Stimulated activated CD8-positive, alpha-beta memory T cell treated with anti-CD3 and anti-CD28 coated beads, Interleukin-12 subunit alpha, Interleukin-12 subunit beta, amount 100 ng/mL, for 4 hours (primary cell): ENCODE measurements around the gene AKT1.

Experiments
- DNase-seq: peaks from one replicate; pipeline ENCODE4 v3.0.0-alpha.2; 2020; ENCODE audit warnings: low read depth

The AKT1 gene

DNA sequence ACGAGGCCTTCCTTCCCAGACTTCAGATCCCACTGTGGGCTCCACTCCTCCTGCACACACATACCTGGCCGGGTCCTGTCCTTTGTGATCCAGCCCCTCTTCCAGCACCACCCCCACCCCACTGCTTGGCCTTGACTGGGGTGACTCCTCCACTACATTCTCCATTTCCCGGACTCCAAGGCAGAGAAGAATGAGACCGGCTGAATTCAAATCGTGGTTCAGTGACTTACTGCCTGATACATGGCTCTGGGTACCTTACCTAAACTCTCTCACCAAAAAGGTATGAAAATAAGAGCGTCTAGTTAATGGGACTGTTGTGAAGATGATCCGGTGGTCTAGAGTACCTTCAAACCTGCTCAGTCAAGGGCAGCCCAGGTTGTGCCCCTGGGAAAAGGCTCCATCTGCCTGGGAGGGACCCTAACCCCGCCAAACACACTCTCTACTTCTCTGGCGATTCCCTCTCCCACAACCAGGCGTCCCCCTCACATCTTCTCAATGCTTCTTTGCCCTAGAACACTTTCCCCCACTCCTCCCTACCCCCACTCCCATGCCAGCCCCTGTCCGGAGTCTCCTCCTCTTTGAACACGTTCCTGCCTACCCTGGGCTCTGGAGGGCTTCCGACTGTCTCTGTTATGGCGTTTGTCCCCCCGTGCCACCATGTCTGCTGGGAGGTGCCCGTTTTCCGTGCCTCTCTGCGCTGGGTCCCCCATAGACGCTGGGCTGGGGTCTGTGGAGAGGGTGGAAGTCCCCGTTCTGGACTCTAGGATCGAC is 3.9 kb upstream of the AKT1 start:
- no peak for DNase-seq

DNA sequence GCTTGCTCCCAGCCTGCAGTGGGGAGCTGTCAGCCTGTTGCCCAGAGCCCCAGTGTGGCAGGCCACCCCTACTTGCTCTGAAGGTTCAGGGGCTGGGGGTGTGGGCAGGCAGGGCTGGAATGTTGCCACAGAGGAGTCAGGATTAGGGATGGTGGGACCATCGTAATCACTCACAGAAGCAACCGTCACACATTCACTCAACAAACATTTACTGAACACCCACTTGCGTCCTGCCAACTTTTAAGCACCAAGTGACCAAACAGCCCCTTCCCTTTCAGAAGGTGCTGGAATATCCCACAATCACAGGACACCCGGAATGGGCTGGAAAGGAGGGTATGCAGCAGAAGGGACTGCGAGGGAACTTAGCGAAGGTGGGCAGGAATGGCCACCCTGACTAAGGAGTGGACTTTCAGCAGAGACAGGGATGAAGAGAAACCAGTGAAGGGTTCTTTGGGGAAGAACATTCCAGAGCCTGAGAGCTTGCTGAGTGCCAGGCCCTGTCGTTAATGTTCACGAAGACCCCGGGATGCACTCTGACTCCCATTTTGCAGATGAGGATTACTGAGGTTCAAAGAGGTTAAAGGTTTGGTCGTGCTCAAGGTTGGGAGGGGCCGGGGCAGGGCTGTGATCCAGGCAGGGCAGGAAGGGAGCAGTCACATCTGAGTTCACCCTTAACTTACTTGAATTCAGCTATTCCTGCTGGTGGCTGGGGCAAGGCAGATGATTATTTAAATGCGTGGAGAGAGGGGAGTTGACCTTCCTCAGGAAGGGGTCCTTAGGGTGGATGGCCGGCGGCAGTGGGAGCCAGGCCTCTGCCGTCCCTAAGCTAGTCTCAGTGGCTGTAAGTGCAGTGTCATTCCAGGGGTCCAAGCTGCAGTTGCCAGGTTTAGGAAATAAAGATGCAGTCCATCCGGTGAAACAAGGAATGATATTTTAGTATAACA is 3.0 kb upstream of the AKT1 start:
- DNase-seq: no peak

DNA sequence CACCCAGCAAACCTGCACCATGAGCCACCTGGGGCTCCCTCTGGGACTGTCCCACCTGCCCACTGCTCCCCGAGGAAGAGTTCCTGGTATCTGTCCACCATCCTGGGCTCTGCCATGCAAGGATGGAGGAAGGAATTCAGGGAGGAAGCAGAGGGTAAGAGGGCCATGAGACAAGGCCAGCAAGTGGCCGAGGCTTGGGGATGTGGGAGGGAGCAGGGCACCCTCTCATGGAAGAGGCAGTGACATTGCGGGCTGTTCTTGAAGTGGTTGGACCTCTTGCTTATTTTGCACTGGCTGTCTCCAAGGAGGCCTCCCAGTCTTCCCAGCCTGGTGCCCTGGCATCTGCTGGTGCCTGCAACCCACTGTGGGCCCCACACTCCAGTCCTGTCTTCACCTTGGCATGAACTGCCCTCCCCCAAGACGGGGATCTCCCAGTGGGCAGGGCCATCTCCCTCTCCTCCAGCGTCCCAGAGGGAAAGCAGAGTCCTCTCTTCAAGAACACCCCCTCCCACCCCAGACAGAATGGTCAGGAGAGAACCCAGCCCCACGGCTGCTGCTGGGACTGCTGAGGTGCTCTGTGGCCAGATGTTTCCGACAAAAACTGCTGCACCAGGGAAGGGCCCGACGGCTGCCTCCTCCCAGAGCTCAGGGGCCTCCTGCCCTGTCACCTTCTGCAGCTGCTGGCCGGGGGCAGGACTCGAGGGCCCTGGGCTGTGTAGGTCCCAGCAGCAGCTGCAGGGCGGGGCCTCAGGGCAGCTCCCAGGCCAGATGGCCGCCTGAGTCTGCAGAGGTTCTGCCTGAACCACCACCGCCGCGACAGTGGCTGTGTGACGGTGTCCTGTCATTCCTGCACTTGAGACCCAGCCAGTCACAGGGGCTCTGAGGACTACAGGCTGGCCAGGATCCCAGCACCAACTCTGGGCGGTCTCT is 1.8 kb upstream of the AKT1 start:
- no peak for DNase-seq

DNA sequence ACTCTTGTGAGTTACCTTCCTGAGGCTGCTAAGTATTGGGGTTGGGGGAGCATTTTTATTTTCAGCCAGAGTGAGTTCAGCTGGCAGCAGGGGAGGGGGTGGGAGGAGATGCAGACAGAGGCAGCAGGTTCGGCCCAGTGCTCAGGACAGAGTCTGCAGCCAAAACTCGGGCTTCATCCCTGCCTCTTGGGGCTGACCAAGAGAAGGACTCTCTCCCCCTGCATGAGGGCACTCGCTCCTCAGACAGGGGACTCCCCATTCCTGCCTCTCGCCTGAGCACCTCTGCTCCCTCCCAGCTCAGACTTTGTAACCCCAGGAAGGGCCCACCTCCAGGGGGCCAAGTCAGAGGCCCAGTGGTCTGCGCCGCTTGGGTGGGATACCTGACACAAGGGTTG is 1.1 kb upstream of the AKT1 start:
- DNase-seq: no peak

DNA sequence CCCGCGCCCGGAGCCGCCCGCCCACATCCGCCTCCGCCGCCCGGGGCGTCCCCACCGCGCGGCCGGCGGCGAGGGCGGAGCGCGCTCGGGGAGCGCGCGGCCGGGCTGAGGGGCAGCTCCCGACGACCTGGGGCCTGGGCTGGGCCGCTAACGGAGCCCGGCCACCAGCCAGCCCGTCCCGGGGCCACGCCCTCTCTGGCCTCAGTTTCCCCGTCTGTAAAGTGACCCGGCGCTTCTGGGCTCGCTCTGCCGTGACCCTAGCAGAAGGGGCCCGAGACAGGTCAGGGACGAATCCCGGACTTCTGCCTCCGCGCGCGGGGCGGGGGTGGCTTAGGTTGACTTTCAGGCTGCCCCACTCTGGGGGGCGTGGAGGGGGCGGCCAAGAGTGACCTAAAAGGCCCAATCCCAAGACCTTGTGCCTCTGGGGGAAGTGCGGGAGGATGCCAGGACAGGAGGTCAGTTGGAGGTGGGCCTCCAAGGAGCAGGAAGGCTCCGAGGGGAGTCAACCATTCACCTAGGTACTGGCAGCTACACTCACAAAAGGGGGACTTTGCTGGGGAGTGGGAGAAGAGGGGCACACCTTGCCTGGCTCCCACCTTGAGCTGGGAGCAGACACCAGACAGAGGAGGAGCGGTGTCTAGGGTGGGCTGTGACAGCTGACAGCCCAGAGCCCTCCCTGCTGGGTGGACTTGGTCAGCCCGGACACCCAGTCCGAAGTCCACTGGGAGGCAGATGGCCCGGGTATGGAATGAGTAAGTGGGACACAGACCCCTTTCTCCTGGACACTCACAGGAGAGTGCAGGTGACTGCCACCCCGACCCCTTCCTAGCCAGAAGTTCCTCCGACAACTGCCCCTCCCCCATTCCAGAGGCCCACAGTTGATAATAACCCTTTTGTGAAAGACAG is 486 bp upstream of the AKT1 start:
- peak; percentile 49 for DNase-seq

DNA sequence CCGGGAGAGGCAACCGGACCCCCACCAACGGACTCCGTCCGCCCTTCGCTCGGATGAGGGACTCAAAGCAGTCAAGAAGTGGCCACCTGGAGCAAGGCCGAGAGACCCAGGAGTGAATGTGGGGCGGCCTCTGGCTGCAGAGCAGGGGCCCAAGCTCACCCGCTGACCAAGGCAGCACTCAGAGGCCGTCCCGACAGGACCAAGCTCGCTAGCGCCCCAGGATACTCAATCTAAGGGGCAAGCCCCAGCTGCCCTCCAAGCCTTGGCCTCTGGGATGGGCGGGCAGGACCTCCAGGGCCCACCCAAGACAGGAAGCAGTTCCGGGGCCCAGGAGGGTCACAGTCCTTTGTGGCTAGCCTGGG is 936 bp downstream of the AKT1 start:
- DNase-seq: no peak

DNA sequence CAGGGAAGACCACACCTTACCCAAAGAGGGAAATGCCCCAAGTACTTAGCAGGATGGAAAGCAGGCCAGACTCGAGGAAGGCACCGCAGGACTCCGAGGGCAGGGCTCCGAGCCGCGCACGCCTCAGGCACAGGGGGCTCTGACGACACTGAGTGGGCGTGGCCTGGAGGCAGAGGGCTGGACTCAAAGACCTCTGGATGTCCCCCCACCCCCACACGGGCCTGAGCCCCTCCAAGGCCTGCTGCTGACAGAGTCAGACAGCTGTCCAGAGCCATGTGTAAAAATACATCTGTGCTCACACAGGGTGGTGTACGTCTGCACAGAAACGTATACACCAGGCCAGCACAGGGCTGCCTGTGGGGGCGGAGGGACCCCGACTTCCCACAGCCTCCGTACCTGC is 1.4 kb downstream of the AKT1 start:
- no peak for DNase-seq

DNA sequence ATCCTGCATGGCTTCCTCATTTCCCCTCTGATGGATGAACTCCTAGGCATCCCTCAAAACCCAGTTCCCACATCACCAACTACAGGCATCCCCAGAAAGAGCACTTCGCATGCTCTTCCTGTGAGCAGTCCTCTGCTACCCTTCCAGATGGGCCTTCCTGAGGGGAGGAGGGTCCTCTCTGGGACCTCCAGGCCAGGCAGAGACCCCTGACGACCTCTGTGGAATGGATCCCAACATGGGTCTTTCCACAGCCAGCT is 1.9 kb downstream of the AKT1 start:
- DNase-seq: no peak

DNA sequence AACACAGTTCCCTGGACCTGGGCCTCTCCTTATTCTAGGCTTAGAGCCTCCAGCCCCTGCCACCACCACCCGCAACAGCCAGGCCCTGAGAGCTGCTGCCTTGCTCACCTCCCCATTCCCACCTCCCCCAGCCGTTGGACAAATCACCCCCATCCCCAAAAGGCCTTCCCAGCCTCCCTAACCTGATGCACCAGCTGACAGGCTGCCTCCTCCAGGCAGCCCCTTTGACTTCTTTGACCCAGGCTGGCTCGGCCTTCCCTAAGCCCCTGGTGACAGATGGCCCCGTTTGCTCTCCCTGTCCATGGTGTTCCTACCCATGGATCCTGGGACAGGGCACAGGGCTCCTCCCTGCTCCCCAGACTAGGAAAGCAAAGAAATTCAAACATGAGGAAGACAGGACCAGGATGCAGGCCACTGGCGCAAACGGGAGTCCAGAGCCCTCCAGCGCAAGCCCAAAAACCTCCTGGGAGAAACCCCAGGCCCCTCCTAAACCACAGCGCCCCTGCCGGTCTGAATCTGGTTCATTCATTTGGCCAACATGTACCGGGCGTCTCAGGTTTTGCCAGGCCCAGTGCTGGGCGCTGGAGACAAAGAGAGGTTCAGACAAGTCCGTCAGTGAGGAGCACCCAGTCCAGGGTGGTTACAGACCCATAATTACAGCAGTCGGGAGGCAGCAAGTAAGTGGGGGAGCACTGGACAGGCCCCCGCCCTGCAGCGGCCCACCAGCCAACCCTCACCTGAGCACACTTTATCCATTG is 2.4 kb downstream of the AKT1 start:
- DNase-seq: no peak

DNA sequence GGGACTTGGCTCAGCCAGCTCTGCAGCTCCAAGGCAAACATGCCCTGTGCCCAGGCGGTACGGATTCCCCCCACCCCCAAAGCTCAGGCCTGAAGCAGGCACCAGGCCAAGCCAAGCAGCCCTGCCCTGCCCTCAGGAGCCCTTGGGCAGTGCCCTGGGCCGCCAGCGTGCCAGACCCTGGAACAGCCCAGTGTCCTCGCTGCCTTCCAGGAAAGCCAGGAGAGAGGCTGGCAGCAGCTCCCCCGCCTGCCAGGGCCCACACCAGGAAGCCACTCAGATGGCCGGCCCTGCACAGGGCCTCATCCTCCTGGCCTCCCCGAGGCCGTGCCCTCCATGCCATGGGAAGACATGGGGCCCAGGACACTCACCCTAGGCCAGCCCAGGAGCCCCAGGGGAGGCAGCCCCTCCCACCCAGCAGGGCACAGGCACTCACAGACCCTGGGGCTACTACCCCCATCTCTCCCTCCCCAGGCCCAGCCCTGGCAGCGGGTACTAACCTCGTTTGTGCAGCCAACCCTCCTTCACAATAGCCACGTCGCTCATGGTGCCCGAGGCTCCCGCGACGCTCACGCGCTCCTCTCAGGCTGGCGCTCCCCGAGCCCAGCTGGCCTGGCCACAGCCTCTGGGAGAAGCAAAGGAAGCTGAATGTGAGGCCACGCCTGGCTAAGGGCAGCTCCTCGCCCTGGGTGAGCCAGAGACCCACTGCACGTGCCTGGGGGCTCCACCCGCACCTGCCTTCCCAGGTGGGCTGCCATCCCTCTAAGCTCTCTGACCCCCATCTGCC is 3.3 kb downstream of the AKT1 start:
- no peak for DNase-seq

DNA sequence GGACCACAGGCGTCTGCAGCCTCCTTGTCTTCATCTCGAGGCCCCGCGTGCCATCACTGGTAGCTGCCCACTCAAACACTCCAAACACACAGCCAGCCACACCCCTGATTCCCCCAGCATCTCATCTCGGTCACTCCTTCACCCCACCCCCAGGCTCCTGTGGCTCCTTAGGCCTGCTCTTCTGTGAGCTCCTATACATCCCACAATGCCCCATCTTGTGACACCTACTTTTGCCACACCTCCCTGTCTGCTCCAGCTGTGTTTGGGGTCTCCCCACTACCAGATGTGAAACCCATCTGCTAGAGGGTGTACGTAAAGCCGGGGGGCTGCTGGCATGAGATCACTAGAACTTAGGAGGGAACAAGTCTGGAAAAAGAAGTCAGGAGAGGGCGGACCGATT is 4.1 kb downstream of the AKT1 start:
- DNase-seq: no peak

DNA sequence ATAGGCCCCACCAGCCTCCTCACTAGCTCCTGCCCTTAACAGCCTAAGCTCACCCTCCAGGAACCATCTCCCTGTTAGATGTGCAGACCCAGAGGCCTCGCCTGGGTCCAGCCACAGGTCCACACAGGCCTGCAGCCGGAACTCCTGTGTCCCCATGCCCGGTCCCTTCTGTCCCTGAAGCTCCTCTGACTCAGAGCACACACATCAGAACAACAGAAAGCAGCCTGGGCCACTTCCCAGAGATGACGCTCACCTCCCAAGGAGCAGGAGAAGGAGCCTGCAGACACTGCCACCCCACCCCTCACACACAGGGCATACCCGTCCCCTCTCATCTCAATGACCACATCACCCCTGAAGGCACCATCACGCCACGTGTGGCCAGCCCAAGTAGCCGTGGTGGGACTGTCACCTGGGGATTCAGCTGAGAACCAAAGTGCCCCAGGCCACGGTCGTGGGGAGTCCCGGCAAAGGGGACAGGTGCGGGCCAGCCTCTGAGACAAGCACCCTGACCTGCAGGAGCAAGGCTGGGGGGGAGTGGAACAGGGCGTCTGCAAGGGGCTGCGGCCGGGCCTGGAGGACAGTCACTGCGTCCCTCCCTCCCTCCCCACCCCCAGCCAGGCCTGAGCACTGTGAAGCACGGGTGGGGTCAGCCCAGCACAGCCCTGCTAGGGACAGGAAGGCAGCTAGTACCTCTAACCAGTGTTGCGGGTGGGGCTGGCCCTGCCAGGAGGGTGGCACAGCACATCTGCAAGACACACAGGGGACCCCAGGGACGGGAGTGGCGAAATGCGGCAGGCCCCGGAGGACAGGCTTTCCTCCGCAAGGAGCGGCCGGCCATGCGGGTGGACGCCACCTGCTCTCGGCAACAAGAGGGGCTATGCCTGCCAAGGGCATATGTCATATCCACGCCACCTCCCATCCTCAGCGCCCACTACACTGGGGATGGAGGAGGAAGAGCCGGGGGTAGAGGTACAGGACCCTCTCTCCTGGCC is 5.5 kb downstream of the AKT1 start:
- DNase-seq: no peak

DNA sequence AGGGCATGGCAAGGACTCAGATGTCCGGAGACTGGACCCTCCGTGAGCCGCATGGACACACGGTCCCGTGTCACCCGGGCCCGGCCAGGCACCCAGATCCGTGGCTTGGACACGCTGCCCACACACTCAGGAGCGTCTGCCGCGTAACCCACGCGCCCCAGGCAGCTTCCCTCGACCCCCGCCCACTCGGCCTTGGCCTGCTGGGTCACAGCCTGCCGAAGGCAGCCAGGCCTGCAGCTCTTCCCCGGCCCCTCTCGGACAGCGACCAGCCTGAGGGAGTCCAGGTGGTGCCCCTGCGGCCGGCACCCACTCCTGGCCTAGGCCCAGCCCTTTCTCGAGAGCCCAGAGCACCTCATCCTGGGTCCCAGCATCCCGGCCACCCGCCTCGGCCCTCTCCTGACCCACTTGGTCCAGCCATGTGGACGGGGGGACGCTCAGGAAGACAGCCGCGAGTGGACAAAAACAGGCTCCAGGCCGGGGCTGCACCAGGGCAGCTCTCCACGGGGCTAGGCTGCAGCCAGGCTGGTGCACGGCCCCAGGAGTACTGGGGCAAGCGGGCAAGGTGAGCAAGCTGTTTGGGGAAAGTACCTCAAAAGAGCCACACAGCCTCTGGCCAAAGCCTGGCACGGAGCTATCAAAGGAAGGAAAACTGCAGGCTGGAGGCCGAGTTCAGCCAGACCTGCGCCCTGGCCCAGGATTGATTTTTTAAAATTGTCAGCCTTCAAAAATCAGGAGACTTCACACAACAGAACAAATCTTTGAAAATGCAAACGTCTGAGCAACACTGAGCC is 6.5 kb downstream of the AKT1 start:
- no peak for DNase-seq

DNA sequence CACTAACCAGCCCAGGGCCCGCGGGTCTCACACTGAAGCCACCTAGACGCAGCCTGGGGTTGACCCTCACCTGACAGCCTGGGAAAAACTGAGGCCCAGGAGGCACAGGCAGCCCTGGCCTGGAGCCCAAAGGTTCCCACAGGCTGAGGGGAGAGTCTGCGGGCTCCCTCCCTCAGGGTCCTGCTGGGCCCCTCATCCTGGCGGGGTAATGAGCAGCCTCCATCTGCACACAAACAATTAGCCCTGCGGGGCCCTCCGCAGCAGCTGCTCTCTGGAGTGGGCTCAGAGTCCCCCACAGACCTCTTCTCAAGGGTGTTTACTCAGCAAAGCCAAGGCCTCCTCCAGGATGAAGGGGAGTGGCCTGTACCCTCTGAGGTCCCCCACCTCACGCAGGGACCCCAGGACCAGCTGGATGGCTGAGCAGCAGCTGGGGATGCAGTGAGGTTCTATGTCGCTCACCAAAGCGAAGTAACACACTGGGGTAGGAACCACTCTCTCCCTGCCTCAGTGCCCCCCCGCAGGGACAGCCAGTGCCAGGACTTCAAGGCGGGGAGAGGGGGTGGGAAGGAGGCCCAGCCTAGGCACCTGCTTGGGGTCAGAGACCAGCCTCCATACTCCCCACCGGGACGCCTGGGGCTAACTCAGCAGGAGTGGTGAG is 7.3 kb downstream of the AKT1 start:
- DNase-seq: no peak

DNA sequence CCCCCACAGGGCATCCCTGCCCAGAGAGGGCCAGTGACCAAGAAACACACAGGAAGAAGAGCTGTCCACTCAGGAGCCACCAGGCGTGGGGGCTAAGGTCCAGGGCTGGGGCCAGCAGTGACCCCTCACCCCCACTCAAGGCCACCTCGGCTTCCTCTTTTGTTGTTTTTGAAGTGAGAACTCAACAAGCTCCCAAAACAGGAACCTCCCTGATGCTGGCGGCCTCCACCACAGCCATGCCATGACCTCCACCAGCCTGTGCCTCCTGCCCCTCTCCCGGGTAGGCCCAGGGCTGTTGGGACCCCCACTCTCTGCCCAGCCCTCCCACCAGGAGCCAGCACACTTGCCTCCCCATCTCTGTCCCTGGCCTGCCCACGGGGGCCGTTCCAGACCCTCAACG is 7.8 kb downstream of the AKT1 start:
- no peak for DNase-seq

DNA sequence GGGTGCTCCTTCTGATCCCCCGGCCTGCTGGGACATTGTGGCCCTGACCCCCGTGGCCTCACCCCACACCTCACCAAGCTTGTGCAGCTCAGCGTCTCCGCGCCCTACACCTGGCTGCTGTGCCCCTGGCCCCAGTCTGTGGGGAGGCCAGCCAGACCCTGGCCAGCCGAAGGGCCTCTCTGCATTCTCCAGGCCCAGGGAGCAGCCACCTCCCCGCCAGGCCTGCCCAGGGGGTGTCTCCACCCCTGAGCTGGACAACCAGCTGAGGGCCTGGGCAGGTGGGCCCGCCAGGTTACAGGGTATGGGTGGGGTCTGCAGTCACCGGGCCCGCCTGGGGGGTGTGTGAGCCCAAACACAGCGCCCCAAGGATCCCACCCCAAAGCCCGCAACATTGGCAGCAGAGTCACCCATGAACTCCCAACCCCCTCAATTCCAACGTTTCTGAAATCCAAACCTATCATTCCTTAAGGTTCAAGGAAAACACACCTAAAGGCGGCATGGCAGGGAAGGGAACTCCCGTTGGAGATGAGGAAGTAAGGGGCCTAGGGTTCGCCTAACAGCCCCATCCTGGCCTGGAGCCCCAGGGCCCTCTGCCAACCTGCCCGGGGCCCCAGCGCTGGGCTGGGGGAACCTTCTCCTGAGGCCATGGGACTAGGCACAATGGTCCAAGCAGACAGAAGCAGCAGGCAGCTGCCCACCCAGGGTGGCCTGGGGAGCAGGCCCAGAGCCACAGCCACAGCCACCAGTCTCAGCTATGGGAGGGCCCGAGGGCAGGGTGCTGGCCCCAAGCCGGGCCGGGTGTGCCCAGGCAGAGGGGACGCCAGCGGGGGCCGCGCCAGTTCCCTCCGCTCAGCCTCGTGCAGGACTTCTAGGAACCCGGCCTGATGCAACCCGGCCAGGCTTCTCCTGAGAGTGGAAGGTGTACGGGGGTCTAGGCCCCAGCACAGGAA is 8.5 kb downstream of the AKT1 start:
- no peak for DNase-seq
